Measurements from ENCODE around the gene COTL1. TPM values are rescaled to one million over a fixed set of nuclear protein-coding genes. Genes with fewer than 3 reads are reported as not detected.

COTL1 gene, protein sequence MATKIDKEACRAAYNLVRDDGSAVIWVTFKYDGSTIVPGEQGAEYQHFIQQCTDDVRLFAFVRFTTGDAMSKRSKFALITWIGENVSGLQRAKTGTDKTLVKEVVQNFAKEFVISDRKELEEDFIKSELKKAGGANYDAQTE
- 102 to 122 TPM (median 122 TPM) in 3 replicates for total RNA-seq (2021)
- Bru-seq, nascent RNA: percentile 60 among the genes with signal in this experiment
- long read RNA-seq, experiment 1, transcript COTL1-202 (2 exons, 781 nt): minor isoform, 5 of 347 reads
- long read RNA-seq, experiment 1, transcript COTL1-201 (4 exons, 1,843 nt): major isoform, 320 of 347 reads
- long read RNA-seq, experiment 1, partial matches to known transcripts: 9 of 347 reads
- long read RNA-seq, experiment 1, other reads (novel, unspliced or antisense): 13 of 347 reads
- long read RNA-seq, experiment 2, transcript COTL1-201 (4 exons, 1,843 nt): major isoform, 156 of 211 reads
- long read RNA-seq, experiment 2, partial matches to known transcripts: 47 of 211 reads
- long read RNA-seq, experiment 2, other reads (novel, unspliced or antisense): 5 of 211 reads
- long read RNA-seq, experiment 3, partial matches to known transcripts: 2 of 4 reads
- long read RNA-seq, experiment 3, other reads (novel, unspliced or antisense): 1 of 4 reads

DNA sequence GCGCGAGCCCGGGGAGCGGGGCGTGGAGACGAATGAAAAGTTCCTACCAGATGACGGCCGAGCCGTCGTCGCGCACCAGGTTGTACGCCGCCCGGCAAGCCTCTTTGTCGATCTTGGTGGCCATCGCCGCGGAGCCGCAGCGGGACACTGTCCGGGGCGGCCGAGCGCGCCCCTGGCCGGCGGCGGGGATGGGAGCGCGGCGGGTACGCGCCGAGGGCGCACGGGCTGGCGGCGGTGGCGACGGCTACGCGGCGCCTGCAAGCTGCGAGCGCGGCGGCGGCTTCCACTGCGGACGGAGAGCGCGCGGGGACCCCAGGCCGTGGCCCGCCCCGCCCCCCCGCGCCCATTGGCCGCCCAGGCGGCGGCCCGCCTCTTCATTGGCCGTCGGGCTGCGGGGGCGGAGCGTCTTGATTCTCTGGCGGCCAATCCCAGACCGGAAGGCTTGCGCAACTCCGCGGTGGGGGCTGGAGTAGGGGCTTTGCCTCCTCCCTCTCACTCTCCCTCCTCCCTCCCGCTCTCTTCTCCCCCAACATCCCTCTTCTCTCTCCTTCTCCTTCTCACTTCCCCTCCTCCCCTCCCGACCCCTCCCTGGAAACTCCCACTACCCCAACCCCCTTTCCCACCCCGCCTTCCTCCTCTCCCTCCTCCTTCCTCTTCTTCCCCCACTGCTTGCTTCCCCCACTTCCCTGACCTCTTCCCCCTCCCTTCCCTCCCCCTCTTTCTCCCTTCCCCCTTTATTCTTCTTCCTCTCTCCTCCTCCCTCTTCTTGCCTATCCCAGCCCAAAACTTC is at the start of gene COTL1:
COTL1 (minus strand) TSS at position 288 of the 790 bp plus-strand sequence; CDS start at position 124, 164 bp downstream.
- CTCF ChIA-PET: interaction anchor here (0.7 to 3.1 kb wide), 8 partner anchors 18 to 120 kb away, joined by 4 to 20 read pairs (median 5); no protein-coding TSS in a partner anchor
- H3K27ac Mint-ChIP-seq: peak within 1 kb of the TSS; percentile 77
- POLR2A ChIA-PET: interaction anchor here (0.6 to 1.6 kb wide), 5 partner anchors 20 to 86 kb away, joined by 3 to 8 read pairs (median 3); no protein-coding TSS in a partner anchor
- ATAC-seq (peak; percentile 67), DNase-seq (ENCODE audit: low spot score) (peak; percentile 95)
- peaks cover 11% of the 10 kb centered on the region for H3K27me3 Mint-ChIP-seq (ENCODE audit: low read depth)
- H3K9me3 Mint-ChIP-seq: no peaks in the 10 kb centered on the region
- peak within 1 kb of the TSS; percentile 96 for H3K4me3 Mint-ChIP-seq
- peaks cover 48% of the 10 kb centered on the region for H3K4me1 Mint-ChIP-seq
- H3K36me3 Mint-ChIP-seq: peaks cover 2% of the 10 kb centered on the region; the same call in 1 of the 2 replicates
- TF ChIP-seq, protein P1, sequence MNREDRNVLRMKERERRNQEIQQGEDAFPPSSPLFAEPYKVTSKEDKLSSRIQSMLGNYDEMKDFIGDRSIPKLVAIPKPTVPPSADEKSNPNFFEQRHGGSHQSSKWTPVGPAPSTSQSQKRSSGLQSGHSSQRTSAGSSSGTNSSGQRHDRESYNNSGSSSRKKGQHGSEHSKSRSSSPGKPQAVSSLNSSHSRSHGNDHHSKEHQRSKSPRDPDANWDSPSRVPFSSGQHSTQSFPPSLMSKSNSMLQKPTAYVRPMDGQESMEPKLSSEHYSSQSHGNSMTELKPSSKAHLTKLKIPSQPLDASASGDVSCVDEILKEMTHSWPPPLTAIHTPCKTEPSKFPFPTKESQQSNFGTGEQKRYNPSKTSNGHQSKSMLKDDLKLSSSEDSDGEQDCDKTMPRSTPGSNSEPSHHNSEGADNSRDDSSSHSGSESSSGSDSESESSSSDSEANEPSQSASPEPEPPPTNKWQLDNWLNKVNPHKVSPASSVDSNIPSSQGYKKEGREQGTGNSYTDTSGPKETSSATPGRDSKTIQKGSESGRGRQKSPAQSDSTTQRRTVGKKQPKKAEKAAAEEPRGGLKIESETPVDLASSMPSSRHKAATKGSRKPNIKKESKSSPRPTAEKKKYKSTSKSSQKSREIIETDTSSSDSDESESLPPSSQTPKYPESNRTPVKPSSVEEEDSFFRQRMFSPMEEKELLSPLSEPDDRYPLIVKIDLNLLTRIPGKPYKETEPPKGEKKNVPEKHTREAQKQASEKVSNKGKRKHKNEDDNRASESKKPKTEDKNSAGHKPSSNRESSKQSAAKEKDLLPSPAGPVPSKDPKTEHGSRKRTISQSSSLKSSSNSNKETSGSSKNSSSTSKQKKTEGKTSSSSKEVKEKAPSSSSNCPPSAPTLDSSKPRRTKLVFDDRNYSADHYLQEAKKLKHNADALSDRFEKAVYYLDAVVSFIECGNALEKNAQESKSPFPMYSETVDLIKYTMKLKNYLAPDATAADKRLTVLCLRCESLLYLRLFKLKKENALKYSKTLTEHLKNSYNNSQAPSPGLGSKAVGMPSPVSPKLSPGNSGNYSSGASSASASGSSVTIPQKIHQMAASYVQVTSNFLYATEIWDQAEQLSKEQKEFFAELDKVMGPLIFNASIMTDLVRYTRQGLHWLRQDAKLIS (CRISPR knock-in tag; IDR thresholded peaks at IDR 0.05; ENCODE audit: borderline replicate concordance): no peak
- TF ChIP-seq NFATC4 (CRISPR knock-in tag; IDR thresholded peaks at IDR 0.05) (no peak), NR3C1 (CRISPR knock-in tag; conservative IDR thresholded peaks at IDR 0.05; ENCODE audit: low read depth) (no peak), MXD4 (CRISPR knock-in tag; IDR thresholded peaks at IDR 0.05; ENCODE audit: borderline replicate concordance) (no peak), TP53 (CRISPR knock-in tag; IDR thresholded peaks at IDR 0.05) (no peak), HMGA2 (CRISPR knock-in tag; IDR thresholded peaks at IDR 0.05) (no peak), ZNF396 (CRISPR knock-in tag; IDR thresholded peaks at IDR 0.05; ENCODE audit: borderline replicate concordance) (no peak), RELA (CRISPR knock-in tag; IDR thresholded peaks at IDR 0.05; ENCODE audit: borderline replicate concordance) (no peak), ZNF423 (CRISPR knock-in tag; IDR thresholded peaks at IDR 0.05) (peak; percentile 42; the same call in 1 of the 2 replicates), TEAD1 (CRISPR knock-in tag; IDR thresholded peaks at IDR 0.05) (0 out of 2 replicates have a peak, but pooled peaks have one; percentile 56), FOXP1 (CRISPR knock-in tag; IDR thresholded peaks at IDR 0.05; ENCODE audit: borderline replicate concordance) (no peak; the same call in 1 of the 2 replicates)
- TF ChIP-seq, protein P2, sequence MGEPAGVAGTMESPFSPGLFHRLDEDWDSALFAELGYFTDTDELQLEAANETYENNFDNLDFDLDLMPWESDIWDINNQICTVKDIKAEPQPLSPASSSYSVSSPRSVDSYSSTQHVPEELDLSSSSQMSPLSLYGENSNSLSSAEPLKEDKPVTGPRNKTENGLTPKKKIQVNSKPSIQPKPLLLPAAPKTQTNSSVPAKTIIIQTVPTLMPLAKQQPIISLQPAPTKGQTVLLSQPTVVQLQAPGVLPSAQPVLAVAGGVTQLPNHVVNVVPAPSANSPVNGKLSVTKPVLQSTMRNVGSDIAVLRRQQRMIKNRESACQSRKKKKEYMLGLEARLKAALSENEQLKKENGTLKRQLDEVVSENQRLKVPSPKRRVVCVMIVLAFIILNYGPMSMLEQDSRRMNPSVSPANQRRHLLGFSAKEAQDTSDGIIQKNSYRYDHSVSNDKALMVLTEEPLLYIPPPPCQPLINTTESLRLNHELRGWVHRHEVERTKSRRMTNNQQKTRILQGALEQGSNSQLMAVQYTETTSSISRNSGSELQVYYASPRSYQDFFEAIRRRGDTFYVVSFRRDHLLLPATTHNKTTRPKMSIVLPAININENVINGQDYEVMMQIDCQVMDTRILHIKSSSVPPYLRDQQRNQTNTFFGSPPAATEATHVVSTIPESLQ (CRISPR knock-in tag; IDR thresholded peaks at IDR 0.05): no peak
- TF ChIP-seq, protein P3, sequence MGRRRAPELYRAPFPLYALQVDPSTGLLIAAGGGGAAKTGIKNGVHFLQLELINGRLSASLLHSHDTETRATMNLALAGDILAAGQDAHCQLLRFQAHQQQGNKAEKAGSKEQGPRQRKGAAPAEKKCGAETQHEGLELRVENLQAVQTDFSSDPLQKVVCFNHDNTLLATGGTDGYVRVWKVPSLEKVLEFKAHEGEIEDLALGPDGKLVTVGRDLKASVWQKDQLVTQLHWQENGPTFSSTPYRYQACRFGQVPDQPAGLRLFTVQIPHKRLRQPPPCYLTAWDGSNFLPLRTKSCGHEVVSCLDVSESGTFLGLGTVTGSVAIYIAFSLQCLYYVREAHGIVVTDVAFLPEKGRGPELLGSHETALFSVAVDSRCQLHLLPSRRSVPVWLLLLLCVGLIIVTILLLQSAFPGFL (CRISPR knock-in tag; IDR thresholded peaks at IDR 0.05; ENCODE audit: borderline replicate concordance): no peak
- TF ChIP-seq, protein P4, sequence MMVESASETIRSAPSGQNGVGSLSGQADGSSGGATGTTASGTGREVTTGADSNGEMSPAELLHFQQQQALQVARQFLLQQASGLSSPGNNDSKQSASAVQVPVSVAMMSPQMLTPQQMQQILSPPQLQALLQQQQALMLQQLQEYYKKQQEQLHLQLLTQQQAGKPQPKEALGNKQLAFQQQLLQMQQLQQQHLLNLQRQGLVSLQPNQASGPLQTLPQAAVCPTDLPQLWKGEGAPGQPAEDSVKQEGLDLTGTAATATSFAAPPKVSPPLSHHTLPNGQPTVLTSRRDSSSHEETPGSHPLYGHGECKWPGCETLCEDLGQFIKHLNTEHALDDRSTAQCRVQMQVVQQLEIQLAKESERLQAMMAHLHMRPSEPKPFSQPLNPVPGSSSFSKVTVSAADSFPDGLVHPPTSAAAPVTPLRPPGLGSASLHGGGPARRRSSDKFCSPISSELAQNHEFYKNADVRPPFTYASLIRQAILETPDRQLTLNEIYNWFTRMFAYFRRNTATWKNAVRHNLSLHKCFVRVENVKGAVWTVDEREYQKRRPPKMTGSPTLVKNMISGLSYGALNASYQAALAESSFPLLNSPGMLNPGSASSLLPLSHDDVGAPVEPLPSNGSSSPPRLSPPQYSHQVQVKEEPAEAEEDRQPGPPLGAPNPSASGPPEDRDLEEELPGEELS (CRISPR knock-in tag; IDR thresholded peaks at IDR 0.05): no peak
- TF ChIP-seq, protein P5, sequence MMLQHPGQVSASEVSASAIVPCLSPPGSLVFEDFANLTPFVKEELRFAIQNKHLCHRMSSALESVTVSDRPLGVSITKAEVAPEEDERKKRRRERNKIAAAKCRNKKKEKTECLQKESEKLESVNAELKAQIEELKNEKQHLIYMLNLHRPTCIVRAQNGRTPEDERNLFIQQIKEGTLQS (CRISPR knock-in tag; conservative IDR thresholded peaks at IDR 0.05): no peak
- TF ChIP-seq, protein P6, sequence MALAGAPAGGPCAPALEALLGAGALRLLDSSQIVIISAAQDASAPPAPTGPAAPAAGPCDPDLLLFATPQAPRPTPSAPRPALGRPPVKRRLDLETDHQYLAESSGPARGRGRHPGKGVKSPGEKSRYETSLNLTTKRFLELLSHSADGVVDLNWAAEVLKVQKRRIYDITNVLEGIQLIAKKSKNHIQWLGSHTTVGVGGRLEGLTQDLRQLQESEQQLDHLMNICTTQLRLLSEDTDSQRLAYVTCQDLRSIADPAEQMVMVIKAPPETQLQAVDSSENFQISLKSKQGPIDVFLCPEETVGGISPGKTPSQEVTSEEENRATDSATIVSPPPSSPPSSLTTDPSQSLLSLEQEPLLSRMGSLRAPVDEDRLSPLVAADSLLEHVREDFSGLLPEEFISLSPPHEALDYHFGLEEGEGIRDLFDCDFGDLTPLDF (CRISPR knock-in tag; IDR thresholded peaks at IDR 0.05): no peak
- TF ChIP-seq, protein P7, sequence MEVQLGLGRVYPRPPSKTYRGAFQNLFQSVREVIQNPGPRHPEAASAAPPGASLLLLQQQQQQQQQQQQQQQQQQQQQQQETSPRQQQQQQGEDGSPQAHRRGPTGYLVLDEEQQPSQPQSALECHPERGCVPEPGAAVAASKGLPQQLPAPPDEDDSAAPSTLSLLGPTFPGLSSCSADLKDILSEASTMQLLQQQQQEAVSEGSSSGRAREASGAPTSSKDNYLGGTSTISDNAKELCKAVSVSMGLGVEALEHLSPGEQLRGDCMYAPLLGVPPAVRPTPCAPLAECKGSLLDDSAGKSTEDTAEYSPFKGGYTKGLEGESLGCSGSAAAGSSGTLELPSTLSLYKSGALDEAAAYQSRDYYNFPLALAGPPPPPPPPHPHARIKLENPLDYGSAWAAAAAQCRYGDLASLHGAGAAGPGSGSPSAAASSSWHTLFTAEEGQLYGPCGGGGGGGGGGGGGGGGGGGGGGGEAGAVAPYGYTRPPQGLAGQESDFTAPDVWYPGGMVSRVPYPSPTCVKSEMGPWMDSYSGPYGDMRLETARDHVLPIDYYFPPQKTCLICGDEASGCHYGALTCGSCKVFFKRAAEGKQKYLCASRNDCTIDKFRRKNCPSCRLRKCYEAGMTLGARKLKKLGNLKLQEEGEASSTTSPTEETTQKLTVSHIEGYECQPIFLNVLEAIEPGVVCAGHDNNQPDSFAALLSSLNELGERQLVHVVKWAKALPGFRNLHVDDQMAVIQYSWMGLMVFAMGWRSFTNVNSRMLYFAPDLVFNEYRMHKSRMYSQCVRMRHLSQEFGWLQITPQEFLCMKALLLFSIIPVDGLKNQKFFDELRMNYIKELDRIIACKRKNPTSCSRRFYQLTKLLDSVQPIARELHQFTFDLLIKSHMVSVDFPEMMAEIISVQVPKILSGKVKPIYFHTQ (CRISPR knock-in tag; IDR thresholded peaks at IDR 0.05): no peak
- TF ChIP-seq, protein P8, sequence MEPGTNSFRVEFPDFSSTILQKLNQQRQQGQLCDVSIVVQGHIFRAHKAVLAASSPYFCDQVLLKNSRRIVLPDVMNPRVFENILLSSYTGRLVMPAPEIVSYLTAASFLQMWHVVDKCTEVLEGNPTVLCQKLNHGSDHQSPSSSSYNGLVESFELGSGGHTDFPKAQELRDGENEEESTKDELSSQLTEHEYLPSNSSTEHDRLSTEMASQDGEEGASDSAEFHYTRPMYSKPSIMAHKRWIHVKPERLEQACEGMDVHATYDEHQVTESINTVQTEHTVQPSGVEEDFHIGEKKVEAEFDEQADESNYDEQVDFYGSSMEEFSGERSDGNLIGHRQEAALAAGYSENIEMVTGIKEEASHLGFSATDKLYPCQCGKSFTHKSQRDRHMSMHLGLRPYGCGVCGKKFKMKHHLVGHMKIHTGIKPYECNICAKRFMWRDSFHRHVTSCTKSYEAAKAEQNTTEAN (CRISPR knock-in tag; IDR thresholded peaks at IDR 0.05): no peak

Measured in WTC11 (cell line).